Activated T-cell treated with anti-CD3 and anti-CD28 coated beads, Interleukin-2, amount 50 U/mL, for 4 hours (primary cell): ENCODE results near the gene BICDL2. TPM values are rescaled to one million over a fixed set of nuclear protein-coding genes. Genes with fewer than 3 reads are reported as not detected.
"Not testable (repeated sequence)": the region's sequence is repeated elsewhere in the genome, so short reads cannot be mapped to it uniquely, and the experiment has no call there.

Experiments used
- ATAC-seq, 2 donors: fragments of 200-7000 bp; cut with Tn5 transposase; one replicate each; pipeline ENCODE4 v1.10.0; 2021
- DNase-seq: peaks from one replicate; pipeline ENCODE4 v3.0.0-alpha.2; 2020
- H3K27me3 Mint-ChIP-seq: one replicate; pipeline ENCODE4 v1.8.0; 2021; ENCODE audit warnings: low read depth, mixed read lengths
- H3K36me3 Mint-ChIP-seq: one replicate; pipeline ENCODE4 v1.8.0; 2022; ENCODE audit warnings: mixed read lengths; ENCODE audit not compliant: insufficient read depth
- H3K4me1 Mint-ChIP-seq: one replicate; pipeline ENCODE4 v1.8.0; 2021; ENCODE audit warnings: low read depth, mixed read lengths
- H3K4me3 Mint-ChIP-seq: one replicate; pipeline ENCODE4 v1.8.0; 2021; ENCODE audit warnings: mild to moderate bottlenecking, moderate library complexity, mixed read lengths
- H3K9me3 Mint-ChIP-seq: one replicate; pipeline ENCODE4 v1.8.0; 2021; ENCODE audit warnings: mixed read lengths
- total RNA-seq, 3 donors: library from RNA; stranded (reverse); gene quantifications; one replicate each; pipeline ENCODE4 v1.2.1, GENCODE V29; 2021

The BICDL2 gene
- total RNA-seq, 3 donors from 2014 or later = 0.05 TPM; not detected in 2

DNA sequence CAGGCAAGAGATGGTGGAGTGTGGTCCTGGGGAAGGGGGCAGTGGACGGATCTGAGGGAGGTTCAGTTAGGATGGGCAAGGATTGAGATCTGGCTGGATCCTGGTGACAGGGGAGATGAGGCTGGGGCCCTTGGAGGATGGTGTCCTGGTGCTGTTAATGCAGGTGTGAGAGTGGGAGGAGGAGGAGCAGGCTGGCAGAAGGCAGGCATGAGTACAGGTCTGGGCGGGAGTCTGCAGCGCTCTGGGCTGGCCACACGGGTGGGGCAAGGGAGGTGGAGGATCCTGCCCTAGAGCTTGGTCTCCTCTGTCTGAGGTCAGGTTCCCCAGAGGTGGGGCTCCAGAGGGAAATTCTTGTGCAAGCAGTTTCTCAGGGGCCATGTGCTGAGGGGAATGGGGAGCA, 35.4 kb upstream of the BICDL2 start:
- H3K36me3 Mint-ChIP-seq = peaks cover 19% of the 10 kb centered on the region
- not testable (repeated sequence) for H3K9me3 Mint-ChIP-seq, DNase-seq, H3K27me3 Mint-ChIP-seq, ATAC-seq
- H3K4me3 Mint-ChIP-seq = peak overlapping the region; percentile 60
- peaks cover 82% of the 10 kb centered on the region for H3K4me1 Mint-ChIP-seq

DNA sequence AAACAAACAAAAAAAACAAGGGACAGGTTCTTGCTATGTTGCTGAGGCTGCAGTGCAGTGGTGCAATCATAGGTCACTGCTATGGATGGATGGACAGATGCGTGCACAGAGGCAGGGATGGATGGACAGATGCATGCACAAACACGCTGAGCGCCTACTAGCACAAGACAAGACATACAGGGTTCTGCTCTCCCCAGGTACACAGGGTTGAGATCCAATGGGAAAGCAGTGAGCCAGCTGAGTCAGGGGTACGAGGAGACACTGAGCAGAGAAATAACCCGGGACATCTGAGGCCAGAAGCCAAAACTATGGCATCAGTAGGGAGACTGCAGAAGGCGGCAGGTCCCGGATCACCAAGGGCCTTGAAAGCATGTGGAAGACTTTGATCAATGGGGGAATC, 34.9 kb upstream of the BICDL2 start:
- Mint-ChIP-seq H3K9me3 (no peaks in the 10 kb centered on the region), H3K4me3 (peak overlapping the region; percentile 60), H3K4me1 (peaks cover 77% of the 10 kb centered on the region), H3K27me3 (no peaks in the 10 kb centered on the region), H3K36me3 (peaks cover 20% of the 10 kb centered on the region)
- no peak for DNase-seq
- no peak for ATAC-seq

DNA sequence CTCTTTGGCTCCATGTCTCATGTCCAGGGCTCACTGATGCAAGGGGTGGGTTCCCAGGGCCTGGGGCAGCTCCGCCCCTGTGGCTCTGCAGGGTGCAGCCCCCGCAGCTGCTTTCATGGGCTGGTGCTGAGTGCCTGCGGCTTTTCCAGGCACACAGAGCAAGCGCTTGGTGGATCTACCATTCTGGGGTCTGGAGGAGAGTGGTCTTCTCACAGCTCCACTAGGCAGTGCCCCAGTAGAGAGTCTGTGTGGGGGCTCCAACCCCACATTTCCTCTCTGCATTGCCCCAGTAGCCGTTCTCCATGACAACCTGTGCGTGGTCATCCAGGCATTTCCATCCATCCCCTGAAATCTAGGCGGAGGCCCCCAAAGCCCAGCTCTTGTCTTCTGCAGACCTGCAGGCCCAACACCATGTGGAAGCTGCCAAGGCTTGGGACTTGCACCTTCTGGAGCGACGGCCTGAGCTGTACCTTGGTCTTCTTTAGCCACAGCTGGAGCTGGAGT, 33.9 kb upstream of the BICDL2 start:
- Mint-ChIP-seq H3K36me3 (peaks cover 22% of the 10 kb centered on the region), H3K4me3 (no peak overlapping the region)

DNA sequence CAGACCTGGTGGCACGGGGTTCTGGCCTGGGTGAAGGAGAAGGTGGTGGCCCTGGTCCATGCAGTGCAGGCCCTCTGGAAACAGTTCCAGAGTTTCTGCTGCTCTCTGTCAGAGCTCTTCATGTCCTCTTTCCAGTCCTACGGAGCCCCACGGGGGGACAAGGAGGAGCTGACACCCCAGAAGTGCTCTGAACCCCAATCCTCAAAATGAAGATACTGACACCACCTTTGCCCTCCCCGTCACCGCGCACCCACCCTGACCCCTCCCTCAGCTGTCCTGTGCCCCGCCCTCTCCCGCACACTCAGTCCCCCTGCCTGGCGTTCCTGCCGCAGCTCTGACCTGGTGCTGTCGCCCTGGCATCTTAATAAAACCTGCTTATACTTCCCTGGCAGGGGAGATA, 32.4 kb upstream of the BICDL2 start:
- not testable (repeated sequence) for H3K27me3 Mint-ChIP-seq, DNase-seq, H3K9me3 Mint-ChIP-seq, ATAC-seq, H3K4me3 Mint-ChIP-seq
- H3K4me1 Mint-ChIP-seq = peaks cover 70% of the 10 kb centered on the region
- H3K36me3 Mint-ChIP-seq = peaks cover 24% of the 10 kb centered on the region

More for the DNA sequence above, 33.9 kb upstream of the BICDL2 start:
- DNase-seq (no peak), ATAC-seq (no peak)
- Mint-ChIP-seq H3K27me3 (no peaks in the 10 kb centered on the region), H3K9me3 (no peaks in the 10 kb centered on the region), H3K4me1 (peaks cover 68% of the 10 kb centered on the region)

DNA sequence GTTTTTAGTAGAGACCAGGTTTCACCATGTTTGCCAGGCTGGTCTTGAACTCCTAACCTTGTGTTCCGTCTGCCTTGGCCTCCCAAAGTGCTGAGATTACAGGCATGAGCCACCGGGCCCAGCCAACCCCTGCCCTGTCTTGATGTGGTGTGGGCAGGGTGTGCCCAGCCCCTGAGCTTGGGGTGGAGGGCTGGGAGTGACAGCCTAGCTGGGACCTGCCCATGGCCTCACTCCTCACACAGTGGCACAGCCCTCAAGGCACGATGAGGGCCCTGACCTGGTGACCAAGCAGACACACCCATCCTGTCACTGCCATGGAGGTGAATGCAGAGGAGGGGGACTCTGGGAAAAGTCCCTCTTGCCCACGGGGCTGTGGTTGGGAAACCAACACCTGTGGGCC, 31.7 kb upstream of the BICDL2 start:
- Mint-ChIP-seq H3K4me1 (peaks cover 68% of the 10 kb centered on the region), H3K9me3 (no peaks in the 10 kb centered on the region), H3K27me3 (no peaks in the 10 kb centered on the region), H3K4me3 (peak overlapping the region; percentile 99), H3K36me3 (peaks cover 24% of the 10 kb centered on the region)
- ATAC-seq (no peak), DNase-seq (no peak)

DNA sequence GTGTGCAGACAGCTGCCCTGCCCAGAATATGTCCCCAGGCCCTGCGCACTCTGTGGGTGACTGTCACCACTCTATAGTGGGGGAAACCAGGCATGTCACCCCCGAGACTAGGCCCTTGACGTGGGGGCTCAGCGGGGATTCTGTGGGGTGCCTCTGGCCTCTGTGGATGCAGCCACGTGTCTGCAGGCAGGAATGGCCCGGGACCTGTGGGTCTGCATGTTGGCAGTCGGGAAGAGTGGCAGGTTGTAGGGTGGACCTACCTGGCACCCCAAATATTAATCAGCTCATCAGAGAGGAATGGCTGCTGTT, 29.6 kb upstream of the BICDL2 start:
- DNase-seq = no peak
- peaks cover 24% of the 10 kb centered on the region for H3K36me3 Mint-ChIP-seq
- no peaks in the 10 kb centered on the region for H3K9me3 Mint-ChIP-seq
- ATAC-seq = peak; percentile 11 to 19
- peaks cover 68% of the 10 kb centered on the region for H3K4me1 Mint-ChIP-seq
- peak overlapping the region; percentile 99 for H3K4me3 Mint-ChIP-seq
- H3K27me3 Mint-ChIP-seq = no peaks in the 10 kb centered on the region

DNA sequence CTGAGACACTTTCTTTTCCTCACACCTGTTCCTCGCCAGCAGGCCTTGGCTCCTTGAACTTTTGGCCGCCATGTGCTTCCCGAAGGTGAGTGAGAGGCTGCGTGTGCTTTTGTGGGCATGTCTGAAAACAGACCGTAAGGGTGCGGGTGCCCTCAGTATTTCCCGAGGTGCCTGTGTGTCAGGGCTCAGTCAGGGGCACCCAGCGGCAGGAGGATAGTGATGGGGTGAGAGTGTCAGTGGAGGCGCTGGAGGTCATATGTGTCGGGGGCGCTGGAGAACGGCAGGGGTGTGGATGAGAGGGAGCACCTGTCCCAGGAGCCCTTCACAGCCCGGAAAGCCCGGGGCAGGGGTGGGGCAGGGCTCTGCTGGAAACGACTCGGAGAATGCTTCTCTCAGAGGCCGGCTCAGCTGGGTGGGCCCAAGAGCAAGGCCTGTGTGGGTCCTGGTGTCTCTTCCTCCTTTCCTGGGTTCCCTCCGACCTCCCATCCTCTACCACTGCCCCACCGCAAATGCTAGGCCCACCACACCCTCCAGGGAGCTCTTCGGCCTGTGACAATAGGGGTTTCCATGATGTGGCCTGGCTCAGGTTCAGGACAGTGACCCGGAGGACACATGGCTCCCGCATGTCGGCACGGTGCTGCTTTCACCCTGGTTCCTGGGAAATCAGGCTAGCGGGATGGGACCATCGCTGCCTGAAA, 29.1 kb upstream of the BICDL2 start:
- H3K9me3 Mint-ChIP-seq = no peaks in the 10 kb centered on the region
- no peaks in the 10 kb centered on the region for H3K27me3 Mint-ChIP-seq
- peaks cover 24% of the 10 kb centered on the region for H3K36me3 Mint-ChIP-seq
- peak; percentile 32 for DNase-seq
- H3K4me1 Mint-ChIP-seq = peaks cover 66% of the 10 kb centered on the region
- H3K4me3 Mint-ChIP-seq = peak overlapping the region; percentile 99
- peak; percentile 47 to 50 for ATAC-seq

DNA sequence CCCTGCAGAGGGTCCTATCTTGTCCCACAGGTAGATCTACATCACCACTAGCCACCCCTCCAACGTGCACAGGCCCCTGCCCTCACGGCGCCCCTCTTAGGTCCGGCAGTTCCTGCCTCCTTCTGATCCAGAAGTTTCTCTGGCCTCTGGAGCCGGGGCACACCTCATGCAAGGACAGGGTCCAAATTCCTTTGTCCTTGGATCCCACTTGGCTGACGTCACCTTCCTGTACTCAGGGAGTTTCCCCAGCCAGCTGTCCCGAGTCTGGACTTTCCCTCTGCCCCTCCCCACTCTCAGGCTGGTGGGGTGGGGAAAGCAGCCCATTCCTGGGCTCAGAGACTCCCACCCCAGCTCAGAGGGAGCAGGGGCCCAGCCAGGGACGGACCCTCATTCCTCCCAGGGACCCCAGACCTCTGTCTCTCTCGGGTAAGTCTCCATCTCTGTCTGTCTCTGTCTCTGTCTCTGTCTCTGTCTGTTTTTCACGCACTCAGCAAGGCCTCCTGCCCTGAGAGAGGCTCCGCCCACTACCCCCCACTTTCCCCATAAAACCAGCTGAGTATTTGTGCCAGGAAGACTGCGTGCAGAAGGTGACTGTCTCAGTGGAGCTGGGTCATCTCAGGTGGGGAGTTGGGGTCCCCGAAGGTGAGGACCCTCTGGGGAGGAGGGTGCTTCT, 28.5 kb upstream of the BICDL2 start, which contains the start of gene IL32:
IL32 (plus strand) TSS at position 572 of the 673 bp plus-strand sequence. CDS start 172 bp downstream, outside the sequence.
- H3K36me3 Mint-ChIP-seq = peaks cover 23% of the 10 kb centered on the region
- ATAC-seq (peak; percentile 47 to 54), DNase-seq (peak; percentile 68)
- H3K27me3 Mint-ChIP-seq = no peaks in the 10 kb centered on the region
- H3K4me3 Mint-ChIP-seq = peak within 1 kb of the TSS; percentile 99
- peaks cover 65% of the 10 kb centered on the region for H3K4me1 Mint-ChIP-seq
- H3K9me3 Mint-ChIP-seq = no peaks in the 10 kb centered on the region

DNA sequence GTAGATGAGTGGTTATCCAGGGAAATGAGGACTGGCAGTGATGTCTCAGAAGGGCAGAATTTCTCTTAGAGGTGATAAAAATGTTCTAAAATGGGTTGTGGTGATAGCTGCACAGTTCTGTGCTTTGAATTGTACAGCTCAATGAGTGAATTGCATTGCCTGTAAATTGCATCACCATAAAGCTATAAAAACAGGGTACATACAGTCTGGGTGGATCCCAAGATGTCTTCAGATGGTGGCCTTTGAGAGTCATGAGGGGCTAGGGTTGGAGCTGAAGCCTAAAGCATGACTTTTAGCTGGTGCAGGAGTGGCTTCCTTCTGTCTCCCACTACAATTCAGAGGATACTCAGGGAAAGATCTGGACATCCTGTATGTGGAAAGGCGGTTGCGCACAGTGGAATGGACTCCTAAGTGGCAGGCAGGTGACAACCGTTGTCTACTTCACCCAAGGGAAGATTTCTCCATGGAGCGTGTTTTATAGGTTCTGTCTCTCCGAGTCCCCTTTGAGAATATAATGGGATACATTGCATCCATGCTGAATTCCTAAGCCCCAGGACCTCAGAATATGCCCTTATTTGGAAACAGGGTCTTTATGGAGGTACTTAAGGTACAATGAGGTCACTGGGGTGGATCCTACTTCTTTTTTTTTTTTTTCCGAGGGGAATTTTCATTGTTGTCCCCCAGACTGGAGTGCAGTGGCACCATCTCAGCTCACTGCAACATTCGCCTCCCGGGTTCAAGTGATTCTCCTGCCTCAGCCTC, 27.1 kb upstream of the BICDL2 start:
- no peak for DNase-seq
- Mint-ChIP-seq H3K4me1 (peaks cover 62% of the 10 kb centered on the region), H3K4me3 (peak overlapping the region; percentile 99), H3K36me3 (peaks cover 13% of the 10 kb centered on the region), H3K27me3 (no peaks in the 10 kb centered on the region), H3K9me3 (no peaks in the 10 kb centered on the region)
- no peak for ATAC-seq

DNA sequence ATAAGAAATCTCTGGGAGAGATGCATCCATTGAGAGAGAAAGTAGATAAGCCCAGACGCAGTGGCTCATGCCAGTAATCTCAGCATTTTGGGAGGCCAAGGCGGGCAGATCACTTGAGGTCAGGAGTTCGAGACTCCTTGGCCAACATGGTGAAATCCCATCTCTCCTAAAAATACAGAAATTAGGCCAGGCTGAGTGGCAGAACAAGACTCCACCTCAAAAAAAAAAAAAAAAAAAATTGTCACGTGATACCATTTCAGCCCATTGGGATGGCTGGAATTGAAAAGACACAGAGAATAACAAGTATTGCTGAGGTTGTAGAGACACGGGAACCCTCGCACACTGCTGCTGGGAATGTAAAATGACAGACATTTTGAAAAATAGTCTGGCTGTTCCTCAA, 25.8 kb upstream of the BICDL2 start:
- Mint-ChIP-seq H3K27me3 (no peaks in the 10 kb centered on the region), H3K36me3 (peaks cover 9% of the 10 kb centered on the region), H3K9me3 (no peaks in the 10 kb centered on the region), H3K4me1 (peaks cover 57% of the 10 kb centered on the region), H3K4me3 (no peak overlapping the region)
- ATAC-seq (no peak), DNase-seq (no peak)

DNA sequence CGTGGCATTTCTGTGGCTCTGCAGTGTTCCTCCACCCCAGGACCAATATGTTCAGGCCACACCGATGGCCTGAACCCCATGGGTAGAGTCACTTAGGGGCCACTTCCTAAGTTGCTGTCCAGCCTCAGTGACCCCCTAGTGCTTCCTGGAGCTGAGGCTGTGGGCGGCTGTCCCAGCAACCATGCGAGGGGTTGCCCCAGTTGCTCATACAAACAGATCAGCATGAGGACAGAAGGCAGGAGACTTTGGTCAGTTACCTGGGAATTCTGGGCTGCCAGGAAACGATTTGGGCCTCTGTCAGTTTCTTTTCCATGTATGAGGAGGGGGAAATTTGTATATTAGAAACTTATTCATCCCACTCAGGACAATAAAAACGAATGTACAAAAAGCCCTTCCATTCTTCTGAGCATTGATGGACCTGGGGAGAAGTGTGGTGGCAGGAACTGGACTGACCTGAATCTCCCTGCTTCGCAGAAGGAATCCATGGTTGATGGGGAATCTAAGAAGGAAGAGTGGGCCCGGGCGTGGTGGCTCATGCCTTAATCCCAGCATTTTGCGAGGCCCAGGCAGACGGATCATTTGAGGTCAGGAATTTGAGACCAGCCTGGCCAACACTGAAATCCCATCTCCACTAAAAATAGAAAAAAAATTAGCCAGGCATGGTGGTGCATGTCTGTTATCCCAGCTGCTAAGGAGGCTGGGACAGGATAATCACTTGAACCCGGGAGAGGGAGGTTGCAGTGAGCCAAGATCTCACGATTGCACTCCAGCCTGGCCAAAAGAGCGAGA, 23.8 kb upstream of the BICDL2 start:
- Mint-ChIP-seq H3K4me3 (peak overlapping the region; percentile 82), H3K9me3 (no peaks in the 10 kb centered on the region), H3K27me3 (no peaks in the 10 kb centered on the region), H3K36me3 (peaks cover 2% of the 10 kb centered on the region), H3K4me1 (peaks cover 65% of the 10 kb centered on the region)
- DNase-seq (no peak), ATAC-seq (no peak)

DNA sequence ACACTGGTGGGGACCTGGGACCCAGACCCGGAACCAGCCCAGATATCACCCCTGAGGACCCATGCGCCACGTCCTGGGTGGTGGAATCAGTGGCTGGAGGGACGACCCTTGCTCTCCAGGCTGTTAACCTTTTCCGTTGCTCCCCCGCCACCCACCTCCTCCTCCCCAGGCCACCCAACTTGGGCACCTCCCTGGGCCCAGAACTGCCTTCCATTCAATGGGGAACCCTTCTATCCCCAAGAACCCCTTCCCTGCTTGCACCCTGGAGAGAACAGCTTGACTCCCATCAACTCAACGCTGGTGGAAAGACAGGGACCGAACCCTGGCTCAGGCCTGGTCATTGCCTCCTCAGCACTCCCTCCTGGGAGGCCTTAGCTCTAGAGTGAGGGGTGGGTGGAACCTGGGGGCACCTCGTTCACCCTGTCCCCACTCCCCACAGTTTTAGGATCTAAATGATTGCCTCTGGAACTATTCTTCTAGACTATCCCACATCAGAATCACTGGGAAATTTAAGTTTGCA, 23.0 kb upstream of the BICDL2 start:
- ATAC-seq (no peak), DNase-seq (no peak)
- Mint-ChIP-seq H3K27me3 (no peaks in the 10 kb centered on the region), H3K4me3 (peak overlapping the region; percentile 82), H3K4me1 (peaks cover 65% of the 10 kb centered on the region), H3K36me3 (peaks cover 7% of the 10 kb centered on the region), H3K9me3 (no peaks in the 10 kb centered on the region)

DNA sequence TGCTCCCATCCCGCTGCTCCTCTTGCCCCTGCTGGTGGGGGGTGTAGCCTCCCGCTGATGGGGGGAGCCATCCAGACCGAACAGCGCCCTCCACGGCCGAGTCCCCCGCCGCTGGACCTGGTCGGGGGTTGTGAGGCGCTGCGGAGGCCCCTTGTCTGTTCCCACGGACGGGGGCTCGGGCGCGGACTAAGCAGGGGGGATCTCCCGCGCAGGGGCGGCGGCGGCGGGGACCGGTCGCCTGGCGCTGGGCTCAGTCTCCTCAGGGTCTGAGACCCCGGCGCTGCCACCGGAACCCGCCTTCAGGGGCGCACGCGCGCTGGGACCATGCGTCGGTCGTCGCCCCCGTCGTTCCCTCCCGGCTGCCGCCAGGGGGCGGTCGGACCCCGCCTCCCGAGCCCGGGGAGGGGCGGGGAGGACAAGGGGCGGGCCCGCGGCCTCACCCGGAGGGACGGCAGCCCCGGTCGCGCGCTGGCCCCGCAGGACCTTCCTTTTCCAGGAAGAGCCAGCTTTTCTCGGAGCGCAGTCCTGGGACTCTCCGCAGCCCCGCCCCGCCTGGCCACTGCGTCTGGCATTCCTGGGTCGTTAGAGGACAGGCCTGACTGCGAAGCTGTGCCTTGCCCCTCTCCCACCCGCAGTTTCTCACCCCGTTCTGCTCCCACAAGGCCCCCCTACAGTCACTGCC, 22.4 kb upstream of the BICDL2 start:
- DNase-seq = peak; percentile 86
- Mint-ChIP-seq H3K36me3 (peaks cover 8% of the 10 kb centered on the region), H3K4me1 (peaks cover 62% of the 10 kb centered on the region), H3K27me3 (no peaks in the 10 kb centered on the region), H3K9me3 (no peaks in the 10 kb centered on the region), H3K4me3 (peak overlapping the region; percentile 85)
- ATAC-seq = peak; percentile 91 to 92
